ENCODE results near the gene PLA2G4F.

The PLA2G4F gene, protein sequence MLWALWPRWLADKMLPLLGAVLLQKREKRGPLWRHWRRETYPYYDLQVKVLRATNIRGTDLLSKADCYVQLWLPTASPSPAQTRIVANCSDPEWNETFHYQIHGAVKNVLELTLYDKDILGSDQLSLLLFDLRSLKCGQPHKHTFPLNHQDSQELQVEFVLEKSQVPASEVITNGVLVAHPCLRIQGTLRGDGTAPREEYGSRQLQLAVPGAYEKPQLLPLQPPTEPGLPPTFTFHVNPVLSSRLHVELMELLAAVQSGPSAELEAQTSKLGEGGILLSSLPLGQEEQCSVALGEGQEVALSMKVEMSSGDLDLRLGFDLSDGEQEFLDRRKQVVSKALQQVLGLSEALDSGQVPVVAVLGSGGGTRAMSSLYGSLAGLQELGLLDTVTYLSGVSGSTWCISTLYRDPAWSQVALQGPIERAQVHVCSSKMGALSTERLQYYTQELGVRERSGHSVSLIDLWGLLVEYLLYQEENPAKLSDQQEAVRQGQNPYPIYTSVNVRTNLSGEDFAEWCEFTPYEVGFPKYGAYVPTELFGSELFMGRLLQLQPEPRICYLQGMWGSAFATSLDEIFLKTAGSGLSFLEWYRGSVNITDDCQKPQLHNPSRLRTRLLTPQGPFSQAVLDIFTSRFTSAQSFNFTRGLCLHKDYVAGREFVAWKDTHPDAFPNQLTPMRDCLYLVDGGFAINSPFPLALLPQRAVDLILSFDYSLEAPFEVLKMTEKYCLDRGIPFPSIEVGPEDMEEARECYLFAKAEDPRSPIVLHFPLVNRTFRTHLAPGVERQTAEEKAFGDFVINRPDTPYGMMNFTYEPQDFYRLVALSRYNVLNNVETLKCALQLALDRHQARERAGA

DNA sequence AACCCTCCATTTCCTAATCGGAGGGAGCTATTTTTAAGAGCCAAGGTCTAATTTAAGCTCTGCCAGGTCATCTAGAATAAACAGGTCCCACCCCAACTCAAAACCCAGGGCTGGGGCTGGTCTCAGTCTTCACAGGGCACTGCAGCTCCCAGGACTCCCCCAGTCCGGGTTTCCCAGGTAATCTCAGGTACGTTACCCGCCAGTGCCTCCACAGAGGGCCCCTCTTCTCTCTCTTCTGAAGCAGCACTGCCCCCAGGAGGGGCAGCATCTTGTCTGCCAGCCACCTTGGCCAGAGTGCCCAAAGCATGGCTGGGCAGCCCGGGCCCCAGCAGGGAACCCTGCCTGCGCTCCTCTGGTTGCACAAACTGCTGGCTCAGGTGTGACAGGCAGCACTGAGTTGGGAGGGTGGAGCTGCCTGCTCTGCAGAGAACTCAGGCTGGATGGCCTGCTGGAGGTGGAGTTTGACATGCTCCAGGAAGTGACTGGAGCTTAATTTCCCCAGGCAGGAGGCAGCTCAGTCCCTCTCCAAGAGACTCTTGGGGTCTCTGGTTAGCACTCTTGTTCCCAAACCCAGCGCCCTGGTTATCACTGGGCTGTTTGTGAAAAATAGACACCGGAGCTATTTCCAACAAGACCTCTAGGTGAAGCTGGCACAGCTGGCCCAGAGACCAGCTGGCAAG, at the start of gene PLA2G4F:
Gene PLA2G4F (minus strand): TSS at position 394 of the 680 bp plus-strand sequence. CDS start 87 bp downstream, at position 307.
- DNase-seq: no peak

DNA sequence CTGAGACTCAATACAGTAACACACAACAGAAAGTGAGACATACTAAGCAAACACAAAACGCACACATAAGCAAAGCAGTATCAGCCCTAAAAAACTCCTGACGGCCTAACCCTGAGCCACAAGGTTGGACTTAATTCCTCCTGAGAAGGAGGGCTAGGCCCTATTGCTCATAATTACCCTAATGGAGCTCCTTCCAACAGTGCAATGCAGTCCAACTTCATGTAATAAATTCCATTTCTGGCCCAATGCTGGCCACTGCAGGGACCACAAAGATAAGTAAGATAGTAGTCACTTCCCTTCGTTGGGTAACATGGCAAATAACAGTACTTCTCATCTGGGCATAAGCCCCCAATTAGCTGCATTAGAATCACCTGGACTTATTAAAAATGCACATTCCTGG, 47.5 kb upstream of the PLA2G4F start:
- DNase-seq: no peak

DNA sequence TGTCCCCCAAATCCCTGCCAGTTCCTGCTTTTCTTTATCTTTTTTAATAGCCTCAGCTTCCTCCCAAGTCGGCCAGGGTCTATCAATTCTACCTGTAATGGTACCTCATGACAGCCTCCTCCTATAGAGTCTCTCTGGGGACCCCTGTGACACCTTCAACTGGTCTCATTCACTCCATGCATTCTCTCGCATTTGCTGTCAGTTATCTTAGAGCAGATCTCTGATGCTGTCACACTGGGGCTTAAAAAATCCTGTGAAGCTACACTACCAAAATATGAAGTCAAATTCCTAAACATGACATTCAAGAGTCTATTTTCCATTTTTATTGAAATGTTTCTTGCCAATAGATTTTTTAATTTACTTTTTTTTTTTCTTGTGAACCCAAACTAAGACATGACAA, 46.2 kb upstream of the PLA2G4F start:
- DNase-seq: no peak

DNA sequence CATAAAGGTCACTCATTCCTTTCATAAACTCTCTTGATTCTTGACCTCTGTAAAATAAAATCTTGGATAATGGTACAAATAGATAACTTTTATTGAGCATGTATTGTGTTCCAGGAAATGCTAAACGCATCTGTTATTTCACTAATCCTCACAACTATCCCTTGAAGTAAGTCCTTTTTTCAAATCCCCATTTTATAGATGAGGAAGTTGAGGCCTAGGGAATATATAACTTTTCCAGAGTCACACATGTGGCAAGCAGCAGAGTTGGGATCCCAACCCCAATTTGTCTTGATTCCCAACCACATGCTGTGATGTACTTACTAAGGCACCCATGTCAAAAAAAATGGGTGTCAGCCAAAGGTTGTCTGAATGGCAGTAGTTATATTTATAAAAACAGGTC, 45.4 kb upstream of the PLA2G4F start:
- no peak for DNase-seq

DNA sequence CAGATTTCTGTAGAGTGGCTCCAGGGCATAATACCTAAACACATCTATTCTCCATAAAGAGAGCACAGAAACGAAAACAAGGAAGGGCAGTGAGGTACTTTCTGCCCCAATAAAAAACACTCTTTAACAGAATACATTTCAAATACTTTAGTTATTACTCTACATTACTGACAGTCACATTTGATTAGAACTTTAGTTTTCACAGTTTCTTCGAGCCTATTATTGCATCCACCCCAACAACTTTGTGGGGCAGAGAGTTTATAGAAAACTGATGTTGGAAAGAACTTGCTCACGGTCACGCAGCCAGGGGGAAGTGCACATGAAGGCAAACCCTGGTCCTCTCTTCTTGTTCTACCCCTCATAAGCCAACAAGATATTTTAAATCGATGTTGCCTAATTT, 42.7 kb upstream of the PLA2G4F start:
- DNase-seq: no peak

DNA sequence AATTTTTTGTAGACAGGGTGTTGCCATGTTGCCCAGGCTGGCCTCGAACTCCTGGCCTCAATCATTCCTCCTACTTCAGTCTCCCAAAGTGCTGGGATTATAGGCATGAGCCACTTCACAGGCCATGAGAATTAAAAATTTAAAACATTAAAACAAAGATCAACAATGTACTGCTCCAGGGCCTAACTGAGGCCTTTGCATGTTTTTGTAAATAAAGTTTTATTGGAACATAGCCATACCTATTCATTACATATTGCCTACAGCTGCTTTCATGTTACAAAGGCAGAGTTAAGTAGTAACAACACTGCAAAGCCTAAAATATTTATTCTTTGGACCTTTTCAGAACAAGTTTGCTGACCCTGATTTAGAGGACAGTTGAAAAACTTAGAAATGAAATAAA, 42.1 kb upstream of the PLA2G4F start:
- no peak for DNase-seq

DNA sequence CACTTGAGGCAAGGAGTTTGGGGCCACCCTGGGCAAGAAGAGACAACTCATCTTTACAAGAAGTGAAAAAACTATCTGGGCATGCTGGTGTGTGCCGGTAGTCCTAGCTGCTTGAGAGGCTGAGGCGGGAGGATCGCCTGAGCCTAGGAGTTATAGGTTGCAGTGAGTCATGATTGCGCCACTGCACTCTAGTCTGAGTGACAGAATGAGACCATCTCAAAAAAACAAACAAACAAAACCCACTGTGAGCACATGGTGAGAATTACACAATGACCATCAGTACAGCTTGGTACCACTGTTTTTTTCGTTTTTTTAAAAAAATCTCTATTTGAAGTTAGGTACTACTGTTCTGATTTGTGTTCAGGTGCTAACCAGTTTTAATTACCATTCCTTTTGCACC, 38.1 kb upstream of the PLA2G4F start:
- no peak for DNase-seq

DNA sequence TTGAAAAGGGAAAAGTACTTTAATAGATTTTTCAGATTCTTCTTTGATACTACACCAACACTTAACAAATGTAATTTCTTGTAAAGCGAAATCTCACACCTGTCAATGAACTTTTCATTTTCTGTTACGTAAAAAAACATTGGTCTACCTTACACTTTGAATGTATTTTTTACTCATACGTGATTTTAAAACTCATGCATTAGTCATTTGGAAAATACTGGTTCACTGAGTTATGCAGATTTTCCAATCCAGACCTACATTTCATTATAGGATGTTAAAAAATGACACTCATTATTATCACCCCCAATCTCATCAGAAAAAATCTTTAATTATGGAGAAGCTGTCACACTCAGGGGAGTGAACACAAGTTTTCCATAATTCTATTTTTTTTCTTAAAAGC, 36.9 kb upstream of the PLA2G4F start:
- DNase-seq: no peak

DNA sequence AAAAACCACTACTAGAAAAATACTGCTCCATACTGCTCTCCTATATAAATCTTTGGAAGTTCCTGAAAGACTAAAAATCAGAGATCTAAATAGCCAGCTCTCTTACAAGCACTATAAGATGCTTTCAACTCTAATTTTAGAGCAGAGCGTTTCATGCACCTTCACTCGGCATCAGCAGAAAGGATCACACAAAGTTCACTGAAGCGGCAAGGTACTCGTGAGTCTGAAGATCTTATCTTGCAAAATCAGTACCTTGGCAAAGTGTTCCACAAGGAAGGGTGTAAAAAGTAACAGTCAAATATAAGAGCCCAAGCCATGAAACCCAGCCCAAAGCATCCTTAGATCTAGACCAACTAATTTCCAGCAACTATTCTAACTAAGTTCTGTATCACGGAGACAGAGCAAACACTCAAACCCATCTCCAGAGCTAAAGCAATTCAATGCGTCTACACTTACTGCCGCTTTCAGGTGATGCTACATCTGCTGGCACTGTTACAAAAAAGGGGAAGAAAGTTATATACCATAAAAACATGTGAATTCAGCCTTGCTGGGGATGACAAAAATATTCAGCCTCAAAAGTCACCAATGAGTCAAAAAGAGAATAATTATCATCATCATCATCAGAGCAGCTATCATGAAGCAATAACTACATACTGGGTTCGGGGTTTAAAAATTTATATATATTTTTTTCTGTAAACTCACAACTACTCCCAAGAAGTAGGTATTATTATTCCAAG, 35.3 kb upstream of the PLA2G4F start:
- DNase-seq: no peak

DNA sequence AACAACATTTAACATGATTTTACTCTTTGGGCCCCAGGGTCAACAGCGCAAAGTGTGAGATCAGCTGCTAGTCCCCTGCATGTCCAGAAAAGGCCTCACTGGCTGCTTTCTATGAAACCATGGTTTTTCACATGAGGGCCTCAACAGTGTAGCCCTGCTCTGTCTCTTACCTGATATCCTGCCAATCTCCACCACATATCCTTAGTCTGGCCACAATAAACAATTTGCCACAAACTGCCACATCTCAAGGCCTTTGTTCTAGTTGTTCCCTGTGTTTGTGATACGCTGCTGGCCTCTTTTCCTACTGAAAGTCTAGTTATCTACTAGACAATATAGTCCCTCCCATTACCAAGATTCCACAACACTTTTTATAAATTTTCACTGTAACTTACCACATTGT, 33.9 kb upstream of the PLA2G4F start:
- no peak for DNase-seq

DNA sequence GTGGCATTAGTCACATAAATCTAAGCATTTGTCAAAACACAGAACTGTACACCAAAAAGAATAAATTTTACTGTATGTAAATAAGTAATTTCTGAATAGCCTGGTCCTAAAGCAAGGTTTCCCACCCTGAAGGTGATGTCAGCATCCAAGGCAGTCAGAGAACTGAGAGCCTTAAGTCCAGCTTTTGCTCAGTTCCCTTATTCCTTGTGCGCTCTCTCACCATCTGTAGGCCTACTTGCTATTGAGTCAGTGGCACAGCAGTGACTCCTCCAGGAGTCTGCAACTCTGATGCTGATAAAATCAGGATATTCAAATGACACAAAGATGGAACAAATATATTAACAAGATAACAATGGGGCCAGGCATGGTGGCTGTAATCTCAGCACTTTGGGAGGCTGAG, 29.4 kb upstream of the PLA2G4F start:
- no peak for DNase-seq

DNA sequence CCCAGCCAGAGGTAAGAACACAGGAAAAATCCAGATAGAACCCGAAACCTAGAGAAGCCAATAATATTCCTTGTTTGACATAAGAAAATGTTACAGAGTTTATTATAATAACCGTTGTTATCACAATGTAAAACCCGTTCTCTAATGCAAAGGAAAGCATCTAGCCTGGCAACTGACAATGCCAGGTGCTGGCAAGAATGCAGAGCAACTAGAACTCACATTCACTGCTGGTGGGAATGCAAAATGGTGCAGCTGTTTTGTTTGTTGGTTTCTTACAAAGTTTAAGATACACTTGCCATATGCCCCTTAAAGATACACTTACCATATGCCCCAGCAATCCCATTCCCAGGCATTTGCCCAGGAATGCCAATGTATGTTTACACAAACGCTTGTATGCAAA, 28.3 kb upstream of the PLA2G4F start:
- no peak for DNase-seq

DNA sequence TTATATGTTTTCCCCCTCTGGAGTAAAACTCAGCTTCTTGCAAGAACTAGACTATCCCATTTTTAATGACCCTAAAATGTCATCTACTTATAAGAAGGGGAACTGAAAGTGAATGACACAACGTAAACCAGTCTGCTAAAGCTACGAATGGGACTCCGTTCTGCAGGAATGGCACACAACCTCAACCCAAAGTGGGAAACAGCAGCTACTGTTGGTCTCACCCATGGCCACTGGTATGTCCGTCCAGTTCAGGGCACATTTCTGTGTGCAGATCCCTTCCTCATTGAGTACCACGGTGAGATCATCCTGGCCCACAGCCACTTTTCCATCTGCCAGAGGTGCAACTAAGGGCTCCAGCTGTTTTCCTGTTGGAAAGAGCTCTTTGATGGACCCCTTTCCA, 27.9 kb upstream of the PLA2G4F start:
- DNase-seq: no peak

DNA sequence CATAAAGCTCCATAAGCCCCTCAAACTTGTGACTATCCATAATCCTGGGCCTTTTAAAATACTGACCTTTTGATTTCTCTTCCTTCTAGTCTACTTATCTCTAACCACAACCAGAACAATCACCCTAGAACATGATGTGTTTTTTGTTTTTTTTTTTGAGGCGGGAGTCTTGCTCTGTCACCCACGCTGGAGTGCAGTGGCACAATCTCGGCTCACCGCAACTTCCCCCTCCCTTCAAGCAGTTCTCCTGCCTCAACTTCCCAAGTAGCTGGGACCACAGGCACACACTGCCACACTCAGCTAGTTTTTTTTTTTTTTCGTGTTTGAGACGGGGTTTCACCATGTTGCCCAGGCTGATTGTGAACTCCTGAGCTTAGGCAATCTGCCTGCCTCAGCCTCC, 26.5 kb upstream of the PLA2G4F start:
- no peak for DNase-seq

DNA sequence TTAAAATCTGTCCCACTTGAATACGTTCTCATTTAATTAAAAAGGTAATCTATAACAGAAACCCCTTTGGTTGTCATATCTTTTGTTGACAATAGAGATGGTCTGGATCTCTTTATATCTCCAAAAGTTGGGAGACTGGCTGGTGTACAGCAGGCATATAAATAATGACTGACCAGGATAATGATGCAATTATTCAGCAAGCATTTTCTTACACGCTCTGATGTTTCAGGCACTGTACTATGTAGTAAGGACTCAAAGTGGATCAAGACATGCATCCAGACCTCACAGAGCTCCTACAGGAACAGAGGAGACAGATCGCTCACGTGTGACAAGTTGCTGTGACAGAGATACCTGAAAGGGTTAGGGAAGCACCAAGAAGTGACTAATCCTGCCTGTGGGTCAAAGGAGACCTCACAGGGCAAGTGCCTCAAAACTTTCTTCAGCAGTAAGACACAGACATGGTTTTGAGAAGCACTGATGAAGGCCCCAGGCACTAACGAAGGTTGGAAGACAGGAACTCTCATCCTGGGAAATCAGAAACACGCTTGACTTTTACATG, 26.0 kb upstream of the PLA2G4F start:
- DNase-seq: no peak

DNA sequence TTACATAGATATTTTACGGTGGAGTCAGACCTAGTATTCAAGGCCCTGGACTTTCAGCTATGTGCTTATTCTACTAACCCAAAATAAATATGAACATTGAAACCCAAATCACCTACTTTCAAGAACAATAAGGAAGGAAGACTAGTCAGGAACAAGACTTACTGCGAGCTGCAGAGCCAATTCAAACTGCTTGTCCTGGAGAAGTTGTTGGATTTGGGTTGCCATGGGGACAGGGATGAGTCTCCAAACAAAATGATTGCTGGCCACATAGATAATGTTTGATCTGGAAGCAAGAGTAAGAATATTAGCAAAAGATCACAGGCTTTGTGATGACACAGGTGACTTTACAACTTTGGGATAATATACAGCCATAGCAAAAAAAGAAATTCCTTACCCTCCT, 21.6 kb upstream of the PLA2G4F start:
- no peak for DNase-seq

DNA sequence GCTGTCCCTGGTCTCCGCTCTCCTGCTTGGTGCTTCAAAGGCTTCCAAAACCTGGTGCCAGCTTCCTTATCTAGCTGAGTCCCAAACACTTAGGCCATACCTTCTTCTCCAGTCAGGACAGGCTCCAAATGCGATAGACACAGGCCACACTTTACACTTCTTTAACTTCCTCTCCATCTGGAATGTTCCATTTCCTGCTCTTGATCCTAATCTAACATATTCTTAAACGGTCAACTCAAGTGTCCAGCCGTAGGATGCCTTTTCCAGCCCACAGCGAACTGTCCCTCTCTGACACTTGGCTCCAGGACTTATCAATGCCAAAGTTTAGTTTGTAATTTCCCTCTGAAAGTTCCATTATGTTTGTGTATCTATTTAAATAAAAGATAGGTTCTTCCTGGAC, 19.2 kb upstream of the PLA2G4F start:
- DNase-seq: no peak

DNA sequence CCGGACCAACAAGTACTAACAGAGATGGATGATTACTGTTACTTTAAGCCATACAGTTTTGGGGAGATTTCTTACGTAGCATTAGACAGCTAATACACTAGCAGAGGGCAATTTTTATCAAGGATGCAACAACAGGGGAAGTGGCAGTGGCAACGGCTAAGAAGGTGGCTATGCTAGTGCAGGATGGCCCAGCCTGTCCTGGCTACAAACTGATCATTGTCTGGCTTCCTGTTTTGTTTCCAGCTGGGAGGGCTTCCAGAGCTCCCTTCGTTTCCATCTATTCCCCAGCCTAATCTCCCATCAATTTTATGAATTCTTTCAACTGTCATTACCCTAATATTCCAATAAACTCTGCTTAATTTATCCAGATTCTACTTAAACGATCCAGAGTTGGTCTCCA, 16.0 kb upstream of the PLA2G4F start:
- DNase-seq: no peak

DNA sequence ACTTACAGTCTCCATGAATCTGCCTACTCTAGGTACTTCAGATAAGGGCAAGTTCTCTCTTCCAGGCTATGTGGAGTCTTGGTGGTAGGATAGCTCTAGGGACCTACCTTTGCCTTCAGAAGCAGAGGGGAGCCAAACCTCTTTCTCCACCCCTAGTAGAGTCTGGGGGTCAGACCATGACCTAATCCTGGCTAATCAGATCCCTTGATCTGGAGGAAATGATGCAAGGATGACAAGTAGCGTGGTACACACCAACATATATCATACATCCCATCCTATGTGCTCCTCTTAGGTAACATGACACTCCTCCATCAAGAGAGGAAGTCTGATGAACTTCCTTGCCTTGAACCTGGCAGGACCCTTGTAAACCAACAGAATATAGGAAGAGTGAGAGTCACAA, 15.4 kb upstream of the PLA2G4F start:
- DNase-seq: no peak

DNA sequence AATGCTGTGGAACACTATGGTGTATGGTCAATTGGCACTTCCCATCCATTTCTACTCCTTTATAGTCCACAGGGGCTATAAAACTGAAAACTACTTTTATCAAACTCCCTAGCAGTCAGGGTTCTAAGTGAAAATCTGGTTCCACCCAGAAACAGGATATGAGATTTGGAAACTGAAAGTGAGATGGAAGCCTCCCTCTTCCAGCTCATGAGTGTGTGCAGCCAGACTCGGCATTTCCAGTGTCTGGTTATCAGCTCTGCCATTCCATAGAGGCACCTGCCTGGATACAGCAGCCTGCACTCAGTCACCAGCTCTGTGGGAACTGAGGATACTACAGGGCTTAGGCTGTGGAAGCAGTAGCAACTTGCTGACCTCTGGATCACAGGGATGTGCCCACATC, 14.7 kb upstream of the PLA2G4F start:
- no peak for DNase-seq

DNA sequence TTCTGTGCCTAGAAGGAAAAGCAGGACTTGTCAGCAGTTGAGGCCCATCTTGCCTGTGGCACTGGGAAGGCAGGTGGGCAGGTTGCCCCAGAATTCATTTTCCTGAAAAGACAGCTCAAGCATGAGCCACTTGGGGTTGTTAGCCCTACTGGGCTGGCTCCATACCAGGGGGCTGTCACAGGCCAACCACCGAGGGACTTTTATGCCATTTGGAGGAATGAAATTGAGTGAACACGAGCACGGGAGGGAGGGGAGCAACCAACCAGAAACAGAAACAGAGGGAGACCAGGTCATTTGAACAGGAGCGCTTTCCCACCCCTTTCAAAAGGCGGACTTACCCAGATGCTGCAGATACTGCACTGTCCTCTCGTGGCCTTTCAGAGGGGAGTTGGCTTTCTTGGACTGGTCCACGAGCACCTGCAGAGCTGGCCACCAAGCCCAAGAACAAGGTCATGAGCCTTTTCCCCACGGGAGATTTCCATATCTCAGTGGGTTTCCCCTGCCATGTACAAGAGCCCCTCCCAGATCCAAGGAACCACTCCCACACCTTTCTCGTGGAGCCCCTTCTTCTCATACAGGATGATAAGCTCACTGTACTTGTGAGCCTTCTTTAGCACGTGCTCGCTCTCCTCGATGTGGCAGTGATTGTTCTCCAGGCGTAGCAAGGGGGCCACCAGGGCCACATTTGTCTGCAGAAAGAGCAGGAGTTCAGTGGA, 9.9 kb upstream of the PLA2G4F start:
- DNase-seq: no peak

DNA sequence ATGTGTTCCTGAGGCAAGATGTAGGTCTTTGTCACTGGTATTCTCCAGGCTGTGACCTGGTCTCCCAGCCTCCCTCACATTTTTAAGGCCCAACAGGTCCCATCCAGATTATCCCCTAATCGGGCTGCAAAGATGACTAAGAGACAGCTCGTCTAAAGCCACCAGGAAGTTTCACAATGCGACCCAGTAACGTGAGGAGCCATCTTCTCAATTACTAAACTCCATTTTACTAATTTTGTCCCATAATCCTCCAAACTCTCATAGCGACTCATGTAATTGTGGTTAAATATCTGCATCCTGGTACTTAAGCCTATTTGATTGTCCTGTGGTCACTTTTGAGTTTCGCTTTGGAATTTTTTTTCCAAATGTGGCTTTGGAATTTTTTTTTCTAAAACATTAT, 8.7 kb upstream of the PLA2G4F start:
- DNase-seq: no peak
